GM20000 (cell line): Measurements from ENCODE around the gene TCF15.
A peak's percentile ranks its signal among the peaks of the same experiment; 100 is the strongest.

Experiments used
- DNase-seq: peaks from one replicate; pipeline ENCODE4 v3.0.0; 2012; ENCODE audit warnings: low spot score
- TF ChIP-seq, protein P1 (sequence below): IDR thresholded peaks from 2 replicates; pipeline ENCODE4 v1.5.1; 2012; ENCODE audit warnings: mild to moderate bottlenecking, control low read depth; ENCODE audit errors: extremely low read depth, missing control alignments

Gene TCF15

DNA sequence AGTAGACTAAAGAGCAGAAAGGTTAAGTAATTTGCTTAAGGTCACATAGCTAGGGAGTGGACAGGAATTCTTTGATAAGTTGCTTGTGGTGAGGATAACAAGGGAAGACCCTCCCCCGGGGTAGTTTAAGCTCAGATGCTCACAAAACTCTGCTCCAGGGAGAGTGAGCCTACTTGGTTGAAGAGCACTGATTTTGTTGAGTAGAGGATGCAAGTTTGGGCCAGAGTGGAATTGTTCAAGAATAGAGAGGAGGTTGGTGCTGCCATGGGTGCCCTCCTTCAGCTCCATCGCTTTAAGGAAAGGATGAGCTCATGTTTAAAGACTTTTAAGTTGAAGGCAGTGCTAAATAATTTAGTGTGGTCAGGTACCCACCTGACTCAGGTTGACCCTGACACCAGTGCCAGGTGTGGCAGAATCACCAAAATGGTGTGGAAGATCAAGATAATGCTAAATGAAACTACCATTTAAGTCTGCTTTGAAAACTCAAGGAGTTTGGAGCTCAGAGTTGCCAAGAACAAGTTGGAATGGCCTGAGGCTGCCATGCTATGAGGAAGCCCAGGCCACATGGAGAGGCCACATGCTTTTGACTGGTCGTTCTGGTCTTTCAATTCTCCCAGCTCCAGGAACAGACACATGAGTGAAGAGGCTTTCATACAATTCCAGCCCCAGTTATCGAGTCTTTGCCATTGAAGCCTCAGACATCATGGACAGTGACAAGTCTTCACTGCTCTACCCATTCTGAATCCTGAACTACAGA is 8.0 kb upstream of the TCF15 start:
- TF ChIP-seq, protein P1, sequence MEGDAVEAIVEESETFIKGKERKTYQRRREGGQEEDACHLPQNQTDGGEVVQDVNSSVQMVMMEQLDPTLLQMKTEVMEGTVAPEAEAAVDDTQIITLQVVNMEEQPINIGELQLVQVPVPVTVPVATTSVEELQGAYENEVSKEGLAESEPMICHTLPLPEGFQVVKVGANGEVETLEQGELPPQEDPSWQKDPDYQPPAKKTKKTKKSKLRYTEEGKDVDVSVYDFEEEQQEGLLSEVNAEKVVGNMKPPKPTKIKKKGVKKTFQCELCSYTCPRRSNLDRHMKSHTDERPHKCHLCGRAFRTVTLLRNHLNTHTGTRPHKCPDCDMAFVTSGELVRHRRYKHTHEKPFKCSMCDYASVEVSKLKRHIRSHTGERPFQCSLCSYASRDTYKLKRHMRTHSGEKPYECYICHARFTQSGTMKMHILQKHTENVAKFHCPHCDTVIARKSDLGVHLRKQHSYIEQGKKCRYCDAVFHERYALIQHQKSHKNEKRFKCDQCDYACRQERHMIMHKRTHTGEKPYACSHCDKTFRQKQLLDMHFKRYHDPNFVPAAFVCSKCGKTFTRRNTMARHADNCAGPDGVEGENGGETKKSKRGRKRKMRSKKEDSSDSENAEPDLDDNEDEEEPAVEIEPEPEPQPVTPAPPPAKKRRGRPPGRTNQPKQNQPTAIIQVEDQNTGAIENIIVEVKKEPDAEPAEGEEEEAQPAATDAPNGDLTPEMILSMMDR = no peak

DNA sequence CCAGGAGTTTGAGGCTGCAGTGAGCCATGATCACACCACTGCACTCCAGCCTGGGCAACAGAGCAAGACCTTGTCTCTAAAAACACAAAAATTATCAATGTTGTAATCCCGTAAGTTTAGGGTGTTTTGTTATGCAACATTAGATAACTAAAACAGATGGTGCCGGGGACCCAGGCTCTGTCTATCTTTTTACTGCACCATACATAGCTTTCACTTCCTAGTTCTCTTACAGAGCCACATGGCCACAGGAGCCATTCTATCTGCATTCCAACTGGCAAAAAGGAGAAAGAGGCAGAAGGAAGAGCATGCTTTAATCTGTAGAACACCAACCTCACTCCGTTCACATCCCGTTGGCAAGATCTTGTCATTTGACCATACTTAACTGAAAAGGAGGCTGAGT is 5.4 kb upstream of the TCF15 start:
- TF ChIP-seq, protein P1 = no peak
- no peak for DNase-seq

More for the DNA sequence above, 8.0 kb upstream of the TCF15 start:
- no peak for DNase-seq

DNA sequence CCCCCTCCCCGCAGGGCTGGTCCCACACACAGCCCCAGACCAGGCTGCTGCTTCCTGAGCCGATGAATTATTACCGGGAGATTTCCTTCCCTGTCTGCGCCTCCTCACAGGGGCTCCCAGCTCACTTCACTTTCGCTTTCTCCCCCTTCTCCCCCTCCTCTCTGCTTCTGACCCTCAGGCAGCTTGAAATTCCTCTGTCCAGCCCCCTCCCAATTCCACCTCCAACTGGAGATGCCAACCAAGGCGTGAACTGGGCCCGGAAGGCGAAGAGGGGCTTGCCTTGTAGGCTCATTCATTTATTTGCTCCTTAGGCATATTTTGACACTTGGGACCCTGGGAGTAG is 1.7 kb upstream of the TCF15 start:
- TF ChIP-seq, protein P1 = no peak
- no peak for DNase-seq

DNA sequence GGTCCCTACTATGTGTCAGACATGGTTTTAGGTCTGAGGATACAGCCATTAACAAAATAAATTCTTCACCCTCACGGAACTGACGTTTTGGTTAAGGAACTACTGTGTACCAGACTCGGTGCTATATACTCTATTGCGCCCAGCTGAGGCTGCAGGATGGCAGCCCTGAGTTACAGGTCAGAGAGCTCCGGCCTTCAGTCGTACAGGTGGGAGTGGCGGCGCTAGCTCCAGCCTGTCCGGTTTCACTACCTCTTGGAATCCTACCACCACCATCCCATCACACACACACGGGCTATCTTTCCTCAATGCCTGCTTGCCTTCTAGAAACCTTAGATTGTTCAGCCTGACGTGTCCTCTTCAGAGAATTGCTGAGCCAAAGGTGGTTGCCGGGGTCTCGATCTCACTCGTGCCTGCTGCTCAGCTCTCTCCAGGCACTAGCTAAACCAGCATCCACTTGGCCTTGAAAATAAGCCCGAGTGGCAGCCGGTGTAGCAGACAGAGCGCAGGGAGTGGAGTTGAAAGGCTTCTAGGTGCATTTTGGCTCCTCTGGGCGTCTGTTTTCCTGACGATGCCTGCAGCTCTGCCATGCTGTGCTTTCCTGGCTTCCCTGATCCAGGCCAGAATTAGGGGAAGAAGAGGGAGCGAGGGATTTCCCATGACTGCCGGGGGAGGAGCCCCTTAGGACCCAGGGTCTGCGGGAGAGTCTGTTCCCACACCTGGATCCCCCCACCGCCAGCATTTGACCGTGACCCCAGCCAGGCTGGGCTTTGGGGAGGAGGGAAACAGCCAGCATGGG is 1.1 kb upstream of the TCF15 start:
- TF ChIP-seq, protein P1 = no peak
- no peak for DNase-seq

DNA sequence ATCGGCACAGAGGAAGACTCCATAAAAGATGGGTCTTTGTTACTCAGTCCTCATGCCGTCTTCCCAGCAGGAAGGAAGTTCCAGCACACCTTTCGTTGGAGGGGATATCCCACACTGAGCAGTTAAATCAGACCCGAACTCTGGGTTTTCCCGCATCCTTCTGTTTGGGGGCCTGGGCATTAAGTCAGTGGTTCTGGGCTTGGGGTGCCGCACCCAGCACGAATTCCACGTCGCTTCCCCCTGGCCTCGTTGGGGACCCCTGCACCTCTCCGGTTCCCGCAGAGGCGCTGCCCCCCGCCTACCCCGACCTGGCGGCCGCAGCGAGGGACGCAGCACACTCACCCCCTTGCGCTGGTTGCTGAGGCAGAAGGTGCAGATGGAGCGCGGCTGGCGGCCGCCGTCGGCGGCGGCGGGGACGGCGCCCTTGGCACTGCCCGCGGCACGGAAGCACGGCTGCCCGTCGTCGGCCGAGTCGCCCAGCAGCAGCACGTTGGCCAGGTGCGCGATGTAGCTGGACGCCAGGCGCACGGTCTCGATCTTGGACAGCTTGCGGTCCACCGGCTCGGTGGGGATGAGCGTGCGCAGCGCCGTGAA is 641 bp downstream of the TCF15 start:
- TF ChIP-seq, protein P1 = no peak
- DNase-seq = peak; percentile 39

DNA sequence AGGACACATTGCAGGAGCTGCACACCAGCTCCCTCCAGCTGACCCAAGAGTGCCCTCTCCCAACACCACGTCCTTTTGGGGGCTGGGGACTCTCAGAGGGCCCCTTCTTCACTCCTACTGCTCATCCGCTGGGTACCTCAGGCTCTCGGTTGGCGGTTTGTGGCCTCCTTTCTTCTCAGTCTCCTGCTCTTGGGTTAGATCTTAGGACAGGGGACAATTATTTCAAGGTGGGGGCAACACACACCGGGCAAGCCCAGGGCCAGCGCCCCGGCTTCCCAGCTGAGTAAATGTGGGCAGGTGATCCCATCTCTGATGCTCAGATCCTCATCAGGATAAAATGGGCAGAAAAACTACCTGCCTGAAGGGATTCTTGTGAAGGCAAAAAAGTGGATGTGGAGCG is 1.1 kb downstream of the TCF15 start:
- DNase-seq = no peak
- TF ChIP-seq, protein P1 = no peak

DNA sequence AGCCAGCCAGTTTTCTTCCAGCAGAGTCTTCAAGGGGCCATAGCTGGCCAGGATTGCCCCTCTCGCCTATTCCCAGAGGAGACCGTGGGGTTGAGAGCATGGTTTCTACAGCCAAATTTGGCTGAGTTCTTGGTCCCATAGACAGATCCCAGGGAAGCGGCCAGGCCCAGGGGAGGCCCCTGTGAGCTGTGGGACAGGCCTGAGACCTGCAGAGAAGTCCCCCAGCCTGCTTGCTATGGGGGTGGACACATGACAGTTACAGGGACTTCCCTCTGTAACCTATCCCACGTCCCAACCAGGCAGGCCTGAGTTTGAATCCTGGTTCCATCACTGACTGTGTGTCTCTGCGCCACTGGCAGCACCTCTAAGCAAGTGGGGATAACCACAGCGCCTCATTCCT is 2.6 kb downstream of the TCF15 start:
- TF ChIP-seq, protein P1 = no peak
- DNase-seq = no peak
